HG03571 (cell line): ENCODE results near the gene MCTP1.

Source experiments
- ATAC-seq: cut with Tn5 transposase; IDR thresholded peaks from one replicate; pipeline ENCODE4 v1.9.1; 2021; ENCODE audit not compliant: unreplicated experiment

MCTP1 gene

DNA sequence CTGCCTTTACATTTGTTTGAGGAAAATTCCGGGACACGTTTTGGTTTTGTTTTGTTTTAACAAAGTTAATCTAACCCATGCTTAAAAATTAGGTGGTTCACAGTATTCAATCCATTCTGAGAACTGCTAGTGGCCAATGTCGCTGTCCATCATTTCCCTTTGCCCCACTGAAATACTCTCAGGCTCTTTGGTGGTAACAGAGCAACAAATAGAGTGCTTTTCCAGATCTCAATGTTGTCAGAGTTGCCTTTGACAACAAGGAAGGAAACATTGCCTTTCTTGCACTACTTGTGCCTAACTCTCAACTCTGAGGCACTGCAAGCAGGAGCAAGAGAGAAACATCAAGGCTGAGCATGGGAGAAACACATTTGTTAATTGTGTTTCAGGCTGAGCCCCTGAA is 154.0 kb downstream of the MCTP1 start:
- ATAC-seq, result no peak

DNA sequence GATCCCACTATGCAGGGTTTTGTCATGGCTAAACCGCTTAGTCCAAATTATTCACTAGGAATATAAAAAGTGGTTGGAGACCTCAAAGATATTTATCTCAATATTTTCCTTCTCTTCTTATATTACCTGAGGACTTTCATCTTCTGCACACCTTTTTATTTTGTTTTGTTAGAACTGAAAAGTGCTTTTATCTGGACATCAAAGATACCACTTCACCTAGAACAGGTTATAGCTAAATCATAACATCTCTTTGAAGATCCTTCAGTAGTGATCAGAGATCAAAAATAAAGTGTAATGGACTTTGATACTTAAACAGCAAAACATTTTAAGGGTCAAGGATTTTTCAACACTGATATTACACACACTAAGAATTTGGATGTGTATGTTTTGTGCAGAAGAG is 160.2 kb downstream of the MCTP1 start:
- no peak for ATAC-seq

DNA sequence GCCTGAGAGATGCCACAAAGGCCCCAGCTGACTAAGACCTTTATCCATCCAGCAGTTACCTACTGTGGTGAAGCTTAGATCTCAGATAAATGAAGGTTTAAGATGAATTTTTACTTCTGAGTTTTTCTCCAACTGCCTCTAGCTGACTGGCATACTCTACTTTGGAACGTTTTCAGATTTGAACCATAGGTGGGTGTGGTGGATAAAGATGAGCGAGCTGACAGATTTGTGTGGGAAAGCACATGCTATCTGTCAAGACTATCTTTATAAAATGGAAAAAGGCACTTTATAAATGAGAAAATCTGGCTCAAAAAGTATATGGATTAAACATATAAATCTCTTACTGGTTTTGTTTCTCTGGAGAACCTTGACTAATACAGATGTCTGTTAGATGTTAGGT is 160.8 kb downstream of the MCTP1 start:
- no peak for ATAC-seq

DNA sequence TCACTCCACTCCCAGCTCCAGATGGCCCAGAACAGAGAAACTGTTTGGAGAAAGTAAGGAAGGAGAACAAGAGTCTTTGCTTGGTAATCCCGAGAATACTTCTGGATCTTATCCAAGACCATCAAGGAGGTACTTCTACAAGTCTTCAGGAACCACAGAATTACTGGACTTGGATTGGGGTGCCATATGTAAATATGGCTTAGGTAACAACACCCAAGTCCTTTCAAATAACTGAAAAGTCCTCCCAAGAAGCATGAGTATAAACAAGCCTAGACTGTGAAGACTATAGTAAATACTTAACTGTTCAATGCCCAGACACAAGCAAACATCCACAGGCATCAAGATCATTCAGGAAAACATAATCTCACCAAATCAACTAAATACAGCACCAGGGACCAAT is 170.0 kb downstream of the MCTP1 start:
- ATAC-seq, result no peak

DNA sequence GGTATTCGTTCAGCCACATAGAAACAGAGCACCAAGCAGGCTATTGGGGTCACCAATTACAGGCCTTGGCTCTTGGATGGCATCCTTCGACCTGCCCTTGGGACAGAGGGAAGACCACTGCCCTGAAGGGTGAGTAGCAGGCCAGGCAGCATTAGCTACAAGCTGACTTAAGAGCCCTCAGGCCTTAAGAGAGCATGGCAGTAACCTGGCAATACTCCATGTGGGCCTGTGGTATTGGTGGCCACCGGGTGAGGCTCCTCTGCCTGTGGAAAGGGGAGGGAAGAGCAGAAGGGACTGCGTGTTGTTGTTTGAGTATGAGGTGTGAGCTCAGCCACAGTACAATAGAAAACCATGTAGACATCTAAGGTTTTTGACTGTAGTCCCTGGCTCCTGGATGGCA is 170.6 kb downstream of the MCTP1 start:
- no peak for ATAC-seq

DNA sequence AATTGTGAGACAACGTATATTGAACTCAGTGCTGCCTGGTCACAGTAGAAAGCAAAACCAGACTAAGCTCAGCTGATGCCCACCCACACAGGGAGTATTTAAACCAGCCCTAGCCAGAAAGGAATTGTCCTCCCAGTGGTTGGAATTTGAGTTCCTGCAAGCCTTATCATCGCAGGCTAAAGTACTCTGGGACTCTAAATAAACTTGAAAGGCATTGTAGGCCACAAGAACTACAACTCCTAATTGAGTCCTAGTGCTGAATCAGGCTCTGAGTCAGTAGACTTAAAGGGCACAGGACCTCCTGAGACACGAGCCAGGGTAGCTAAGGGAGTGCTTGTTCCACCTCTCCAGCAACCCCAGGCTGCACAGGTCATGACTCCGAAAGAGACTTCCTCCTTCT is 171.4 kb downstream of the MCTP1 start:
- no peak for ATAC-seq

DNA sequence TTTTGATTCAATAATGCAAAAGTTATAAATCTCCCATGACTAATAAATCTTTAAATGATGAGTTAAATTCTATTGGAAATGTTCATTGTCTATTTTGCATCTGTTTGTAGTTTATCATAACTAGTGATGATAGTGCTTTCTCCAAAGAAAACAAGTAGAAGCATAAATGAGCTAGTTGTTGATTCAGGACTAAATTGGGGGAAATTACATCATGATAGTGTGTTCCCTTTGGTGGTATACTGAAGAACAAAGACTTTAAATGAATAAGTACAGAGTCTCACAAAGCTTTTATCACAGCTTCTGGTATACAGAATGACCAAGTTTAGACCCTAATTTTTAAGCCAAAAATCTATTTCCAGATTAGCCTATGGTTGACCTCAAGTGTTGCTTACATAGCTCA is 173.8 kb downstream of the MCTP1 start:
- ATAC-seq, result no peak

DNA sequence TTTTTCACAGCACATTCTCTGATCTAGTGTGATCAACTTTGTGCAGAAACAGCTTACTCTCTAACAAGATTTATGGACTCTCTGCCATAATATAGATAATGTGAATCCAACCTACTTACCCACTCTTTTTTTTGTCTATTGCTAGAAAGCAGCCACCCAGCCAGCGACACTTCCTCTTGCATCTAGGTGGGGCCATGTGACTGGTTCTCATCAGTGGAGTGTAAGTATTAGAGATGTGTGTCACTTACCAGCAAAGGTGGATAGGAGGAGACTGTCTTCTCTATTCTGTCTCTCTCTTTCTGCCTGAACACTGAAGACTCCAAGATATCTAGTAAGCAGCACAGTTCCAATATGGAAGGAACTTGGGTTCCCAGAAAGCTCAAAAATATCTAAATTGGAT is 174.8 kb downstream of the MCTP1 start:
- no peak for ATAC-seq

DNA sequence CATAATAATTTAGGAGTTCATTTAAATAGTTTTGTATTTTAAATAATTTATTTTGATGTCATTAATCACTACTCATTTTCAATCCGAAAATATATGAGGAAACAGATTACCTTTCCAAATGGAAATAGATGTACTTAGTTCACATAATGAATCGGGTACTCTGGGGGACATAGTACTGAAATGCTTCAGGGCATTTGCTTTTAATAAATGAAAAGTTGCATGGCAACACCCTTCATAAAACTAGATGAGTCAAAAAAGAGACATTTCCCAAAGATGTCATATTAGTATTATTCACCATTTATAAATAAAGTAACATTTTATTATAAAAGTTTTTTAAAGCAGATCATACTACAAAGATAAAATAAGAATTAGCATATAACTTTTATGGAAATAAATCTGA is 177.8 kb downstream of the MCTP1 start:
- no peak for ATAC-seq

DNA sequence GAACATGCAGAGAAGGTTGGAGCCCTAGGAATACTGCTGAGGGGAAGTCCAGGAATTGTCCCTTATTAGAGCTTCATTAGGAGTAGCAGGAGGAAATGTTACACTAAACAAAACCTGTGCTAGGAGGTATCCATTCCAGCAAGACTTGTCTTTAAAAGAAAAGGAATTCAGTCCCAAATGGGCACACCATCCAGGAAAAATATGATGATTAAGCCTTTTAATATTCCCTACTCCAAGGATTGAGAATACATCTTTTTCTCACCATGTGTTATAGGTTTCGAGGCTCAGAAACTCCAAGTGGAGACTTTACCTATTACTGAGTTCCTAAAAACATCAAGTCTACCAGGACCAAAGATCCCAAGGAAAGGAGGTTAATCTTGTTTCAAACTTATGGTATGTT is 179.3 kb downstream of the MCTP1 start:
- ATAC-seq, result no peak

DNA sequence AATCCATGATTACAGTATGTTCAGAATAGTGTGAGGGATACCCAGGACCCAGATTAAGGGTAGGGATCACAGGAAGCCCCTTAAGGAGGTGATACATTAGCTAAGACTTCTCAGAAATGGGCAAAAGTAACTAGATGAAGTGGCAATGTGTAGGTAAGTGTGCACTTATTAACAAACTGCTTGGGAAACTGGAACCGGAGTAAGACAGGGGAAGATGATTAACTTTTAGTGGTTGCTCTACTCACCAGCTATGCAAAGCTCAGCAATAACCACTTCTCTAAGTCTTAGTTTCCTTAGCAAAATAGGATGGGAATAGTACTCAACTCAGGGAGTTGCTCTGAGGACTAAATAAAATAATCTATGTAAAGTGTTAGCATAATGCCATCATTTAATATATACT is 182.2 kb downstream of the MCTP1 start:
- ATAC-seq, result peak; percentile 99

DNA sequence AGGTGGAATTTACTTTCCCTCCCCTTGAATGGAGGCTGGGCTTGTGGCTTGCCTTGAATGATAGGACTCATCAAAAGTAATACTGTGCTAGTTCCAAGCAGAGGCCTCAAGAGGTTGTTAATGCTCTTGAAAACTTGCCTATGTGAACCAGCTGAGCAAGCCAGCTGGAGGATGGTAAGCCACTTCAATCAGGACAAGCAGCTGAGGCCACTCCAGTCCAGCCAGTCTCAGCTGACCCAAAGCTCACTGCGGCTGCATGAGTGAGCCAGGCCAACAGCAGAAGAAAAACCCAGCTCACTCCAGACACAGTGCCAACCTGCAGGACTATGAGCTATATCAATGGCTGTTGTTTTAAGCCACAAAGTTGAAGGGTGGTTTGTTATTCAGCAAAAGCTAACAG is 182.8 kb downstream of the MCTP1 start:
- ATAC-seq, result peak; percentile 36

DNA sequence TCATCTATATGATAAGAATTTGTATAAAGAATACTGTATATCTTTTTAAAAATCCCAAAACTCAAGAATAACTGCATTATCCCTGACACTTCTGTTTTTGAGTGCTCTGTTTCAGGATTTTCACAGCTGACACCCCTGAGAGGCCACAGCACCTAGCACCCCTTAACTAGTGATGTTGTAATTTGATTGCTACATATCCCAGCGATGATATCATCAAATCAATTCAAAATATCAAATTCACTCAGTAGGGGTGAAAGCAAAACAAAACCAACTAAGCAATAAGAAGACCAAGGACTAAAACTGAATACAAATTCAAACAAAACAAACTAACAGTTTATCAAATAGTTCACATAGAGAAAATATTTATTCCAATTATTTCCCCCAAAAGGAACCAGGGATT is 184.3 kb downstream of the MCTP1 start:
- no peak for ATAC-seq

DNA sequence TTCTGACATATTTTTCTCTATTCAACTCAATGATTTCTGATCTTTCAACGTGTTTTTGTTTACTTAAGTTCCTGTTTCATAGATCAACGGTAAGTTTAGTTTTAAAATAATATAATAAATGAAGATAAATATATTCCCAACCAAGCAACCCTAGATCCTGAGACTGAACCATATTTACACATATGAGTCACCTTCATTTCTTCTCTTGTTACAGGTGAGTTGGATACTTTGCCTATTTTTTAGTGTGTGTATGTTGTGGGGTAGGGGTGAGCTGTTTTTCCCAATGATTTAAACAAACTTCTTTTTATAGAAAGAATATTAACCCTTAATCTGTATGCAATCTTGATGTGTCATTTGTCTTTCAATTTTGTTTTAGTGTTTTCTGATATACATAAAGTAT is 186.9 kb downstream of the MCTP1 start:
- no peak for ATAC-seq

DNA sequence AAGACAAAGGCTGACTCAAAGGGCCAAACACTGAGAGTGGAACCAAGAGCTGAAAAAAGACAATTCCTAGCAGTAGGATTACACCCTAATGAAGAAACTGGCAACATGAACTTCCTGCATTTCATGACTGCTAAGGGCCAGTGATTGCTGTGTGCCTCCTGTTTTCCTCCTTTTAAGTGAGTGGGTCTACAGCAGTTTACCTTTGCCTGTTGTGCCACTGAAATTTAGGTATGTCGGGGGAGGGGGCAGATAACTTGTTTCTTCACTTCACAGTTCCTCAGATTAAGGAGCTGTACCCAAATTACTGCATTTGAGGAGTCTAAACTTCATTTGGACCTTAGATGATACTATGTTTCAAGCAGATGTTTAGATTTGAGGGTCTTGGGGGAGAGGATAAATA is 191.7 kb downstream of the MCTP1 start:
- no peak for ATAC-seq

DNA sequence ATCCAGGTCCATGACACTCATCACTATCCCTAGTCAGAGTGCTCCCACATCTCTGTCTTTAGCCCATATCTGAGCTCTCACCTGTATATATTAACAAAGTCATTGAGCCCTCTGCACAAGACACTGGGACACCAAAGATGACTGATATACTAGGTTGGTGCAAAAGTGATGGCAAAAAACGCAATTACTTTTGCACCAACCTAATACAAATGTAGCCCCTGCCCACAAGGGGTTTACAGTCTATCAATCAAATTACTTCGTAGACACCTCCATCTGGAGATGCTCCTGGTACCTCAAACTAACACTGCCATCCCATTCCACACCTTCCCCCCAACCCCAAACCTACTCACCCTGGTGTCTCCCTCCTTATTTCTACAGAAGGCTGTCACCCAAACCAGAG is 194.1 kb downstream of the MCTP1 start:
- ATAC-seq, result no peak

DNA sequence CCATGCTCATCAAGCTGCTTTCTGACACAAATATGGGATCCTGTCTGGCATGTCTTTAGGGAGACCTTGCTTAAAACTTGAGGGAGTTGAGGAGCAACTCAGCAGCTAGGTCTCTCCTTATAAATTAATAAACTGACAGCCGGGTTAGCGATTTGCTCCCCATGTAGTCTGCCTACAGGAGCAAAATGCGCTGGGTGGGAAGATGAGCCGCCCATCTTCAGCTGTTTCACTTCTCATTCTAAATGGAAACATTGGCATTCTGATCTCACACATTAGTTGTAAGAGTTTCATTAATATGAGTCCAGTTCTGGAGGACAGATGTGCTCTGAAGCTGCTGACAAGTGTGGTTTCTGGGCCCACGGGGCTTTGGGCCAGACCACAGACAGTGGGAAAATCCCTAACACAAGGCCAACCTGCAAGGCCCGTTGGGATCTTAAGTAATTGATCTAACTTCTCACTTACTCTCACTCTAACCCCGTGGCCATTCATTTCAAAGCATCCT is 197.0 kb downstream of the MCTP1 start:
- ATAC-seq, result peak; percentile 77

DNA sequence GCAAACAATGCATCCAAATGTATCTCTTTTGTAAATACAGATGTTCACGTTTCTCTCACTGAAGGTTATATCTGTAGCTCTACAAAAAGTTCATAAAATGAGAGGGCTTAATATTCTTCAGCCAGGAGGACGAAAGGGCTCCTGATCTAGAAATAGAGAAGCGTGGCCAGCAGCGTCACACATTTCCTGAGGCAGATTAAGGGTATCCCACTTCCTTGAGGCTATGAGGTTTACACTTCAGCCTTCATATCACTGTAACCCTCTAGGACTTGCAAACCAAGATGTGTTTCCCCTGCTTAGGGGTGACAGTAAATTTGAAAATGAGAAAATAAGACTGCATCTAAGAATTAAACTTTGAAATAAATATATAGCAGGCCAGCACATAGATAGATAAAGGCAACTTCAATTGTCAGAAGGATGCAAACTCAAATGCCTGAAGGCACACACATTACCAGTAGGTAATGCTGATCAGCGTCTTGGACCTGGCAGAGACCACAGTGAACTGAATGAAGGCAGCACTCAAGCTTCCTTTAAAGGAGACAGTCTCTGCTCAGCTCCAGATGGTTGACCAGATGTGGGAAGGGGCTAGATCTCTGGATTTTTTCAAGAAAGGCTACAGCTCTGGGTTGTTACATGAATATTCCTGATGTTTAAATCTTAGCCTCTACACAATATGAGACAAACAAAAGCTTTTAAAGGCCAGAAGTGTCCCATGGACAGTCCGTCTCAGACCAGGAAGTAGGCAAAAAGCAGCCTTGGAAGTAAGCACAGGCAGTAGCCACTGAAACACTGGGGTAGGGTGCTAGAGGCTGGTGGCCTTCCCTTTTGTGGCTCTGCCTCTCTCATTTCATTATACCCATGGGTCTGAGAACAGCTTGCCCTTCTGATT is 197.7 kb downstream of the MCTP1 start:
- peak; percentile 35 for ATAC-seq

DNA sequence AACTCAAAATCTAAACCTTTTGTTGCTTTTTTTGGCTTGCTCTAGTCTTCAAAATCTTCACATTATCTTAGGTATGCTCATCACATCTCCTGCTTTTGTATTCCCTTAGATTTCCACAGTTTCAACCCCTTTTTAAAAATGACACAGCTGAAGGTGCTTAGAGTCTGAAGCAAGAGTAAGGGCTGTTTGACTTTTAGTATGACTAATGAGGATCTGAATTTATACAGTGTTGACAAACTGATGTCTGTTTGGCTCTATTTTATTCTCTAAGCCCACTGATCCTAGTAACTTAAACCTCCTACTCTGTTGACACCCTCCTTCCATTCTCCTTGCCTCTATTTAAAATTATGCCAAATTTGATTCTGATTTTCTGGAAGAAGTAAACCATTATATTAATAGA is 200.1 kb downstream of the MCTP1 start:
- no peak for ATAC-seq

DNA sequence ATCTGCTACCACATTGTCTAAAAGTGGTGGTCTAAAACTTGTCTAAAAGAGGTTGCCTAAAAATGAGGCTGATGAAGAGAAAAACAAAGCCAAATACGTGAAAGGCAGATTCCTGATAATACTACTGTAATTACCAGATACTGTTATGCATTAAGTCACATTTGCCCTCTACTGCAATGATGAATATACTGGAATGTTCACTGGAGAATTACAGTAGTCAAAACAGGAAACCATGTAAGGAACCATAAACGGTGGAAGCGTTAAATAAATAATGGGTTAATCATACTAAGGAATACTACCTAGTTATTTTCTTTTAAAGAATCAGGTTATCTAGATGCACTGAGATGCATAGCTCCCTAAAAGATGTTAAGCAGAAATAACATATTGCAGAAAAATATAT is 201.3 kb downstream of the MCTP1 start:
- ATAC-seq, result no peak

DNA sequence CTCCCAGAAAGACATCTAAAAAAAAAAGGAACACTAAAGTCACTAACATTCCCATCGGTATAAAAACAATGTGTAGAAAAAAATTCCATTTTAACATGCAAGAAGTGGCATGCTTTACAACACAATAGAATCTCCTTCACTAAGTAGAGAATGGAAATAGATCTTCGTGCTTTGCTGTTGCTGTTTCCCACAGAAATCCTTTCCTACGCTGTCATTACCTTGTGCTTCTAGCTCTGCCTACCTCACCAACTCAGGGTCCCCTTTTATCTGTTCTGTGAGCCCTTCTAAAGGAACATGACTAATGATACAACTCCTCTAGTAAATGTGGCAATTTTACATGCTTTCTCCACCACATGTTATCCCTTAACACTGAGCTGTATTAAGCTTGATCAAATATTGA is 202.9 kb downstream of the MCTP1 start:
- no peak for ATAC-seq

DNA sequence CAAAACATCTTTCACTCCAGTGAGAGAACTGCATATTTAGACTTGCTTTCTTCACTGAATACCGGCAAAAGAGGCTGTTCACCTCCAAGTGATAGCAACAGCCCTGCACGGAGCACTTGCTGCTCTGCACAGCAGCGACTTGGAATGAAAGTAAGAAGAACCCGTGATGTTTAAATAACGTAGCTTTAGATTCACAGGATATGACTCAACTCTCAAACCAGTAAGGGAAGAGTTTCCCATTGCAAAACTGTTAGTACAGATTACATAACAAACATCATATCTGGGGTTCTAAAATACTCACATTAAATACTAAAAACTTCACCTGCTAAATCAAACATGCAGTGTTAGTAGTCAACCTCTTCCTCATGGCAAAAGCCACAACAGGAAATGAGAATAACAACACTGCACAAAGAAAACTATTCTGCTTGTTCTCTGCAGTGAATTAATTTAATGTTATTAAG is 203.4 kb downstream of the MCTP1 start:
- ATAC-seq, result peak; percentile 82

DNA sequence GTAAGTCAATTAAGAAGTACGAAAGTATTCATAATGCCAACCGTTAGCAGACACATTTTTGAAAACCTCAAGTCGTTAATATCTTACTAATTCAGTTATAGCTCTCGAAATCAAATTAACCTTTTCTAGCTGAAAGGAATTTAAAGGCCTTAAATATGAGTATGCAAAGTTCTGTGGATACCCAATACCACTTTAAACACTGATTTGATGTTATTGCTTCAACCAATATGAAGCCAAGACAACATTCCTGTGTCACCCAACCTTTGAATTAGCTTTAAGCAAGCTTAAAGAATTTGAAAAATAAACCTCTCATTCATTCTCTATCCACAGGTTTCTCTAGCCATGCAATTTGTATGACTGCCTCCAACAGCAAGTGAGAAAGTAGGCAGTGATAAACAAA is 204.5 kb downstream of the MCTP1 start:
- ATAC-seq, result no peak
